Pancreas (tissue), 10 donors: ENCODE measurements around the gene CDH12. TPM values are rescaled to one million over a fixed set of nuclear protein-coding genes. Genes with fewer than 3 reads are reported as not detected.
"Not testable (repeated sequence)": the region's sequence is repeated elsewhere in the genome, so short reads cannot be mapped to it uniquely, and the experiment has no call there.

Experiments used
- ATAC-seq, 4 donors: fragments of 200-7000 bp; cut with Tn5 transposase; one replicate each; pipeline versions ENCODE4 v1.8.0 to v1.9.1; 2020; ENCODE audit warnings: mild to moderate bottlenecking in 4 of 4, moderate library complexity in 4 of 4
- DNase-seq, 6 donors: peaks; one replicate each; pipeline ENCODE4 v3.0.0-alpha.2; 2020
- FAIRE-seq: peaks from 2 replicates; lab custom pipeline; 2012; peaks lifted over from hg19 to GRCh38; lab: Jason Lieb, UNC
- H3K27ac ChIP-seq, 4 donors: fragments of 200-600 bp; sonication (generic); 1 replicate in 3 of 4; 2 replicates in 1 of 4; pipeline versions ENCODE4 v1.5.0 to v1.8.0; 2020
- H3K27me3 ChIP-seq, 4 donors: fragments of 200-600 bp; one replicate each; pipeline ENCODE4 v1.8.0; 2021
- H3K36me3 ChIP-seq, 3 donors: fragments of 200-600 bp; sonication (generic) in 1 of 3; one replicate each; pipeline versions ENCODE4 v1.5.0 to v1.8.0; 2020 to 2021
- H3K4me1 ChIP-seq, 3 donors: fragments of 200-600 bp; one replicate each; pipeline ENCODE4 v1.8.0; 2021
- H3K4me3 ChIP-seq, 4 donors: fragments of 200-600 bp; sonication (generic) in 2 of 4; one replicate each; pipeline versions ENCODE4 v1.5.0 to v1.8.0; 2020 to 2021
- H3K9me3 ChIP-seq, 4 donors: fragments of 200-600 bp; one replicate each; pipeline ENCODE4 v1.8.0; 2021
- CTCF ChIP-seq, 4 donors: fragments of 200-600 bp; sonication (generic) in 3 of 4; IDR thresholded peaks; one replicate each; pipeline versions ENCODE4 v1.5.0 to v1.8.0; 2021; ENCODE audit warnings: antibody characterized with exemption in 4 of 4
- WGBS, 2 donors: extraction: QIAGEN DNeasy Blood & Tissue Kit; methylation state at CpG; one replicate each; pipeline ENCODE4 v1.1.7; 2013; 5-methylcytosine and 5-hydroxymethylcytosine counted together
- intact Hi-C, 3 donors: fragments of 100-400 bp; cut with DNase I; formaldehyde crosslinking; loops; one replicate each; pipeline versions ENCODE4 v1.11.1 to v1.14.2; 2022
- polyA plus RNA-seq, 2 donors: library from polyadenylated mRNA; stranded (reverse); fragments of 200-250 nt; gene quantifications; one replicate each; pipeline ENCODE4 v1.2.3, GENCODE V29; 2013
- total RNA-seq, 6 donors: library from RNA; stranded (reverse); fragmentation: NEBNext Ultra II Directional in 4 of 6; extraction: Animal tissue kit (Norgen Biotek cat#: 25700) in 4 of 6; gene quantifications; one replicate each; pipeline versions ENCODE4 v1.2.1 to v1.2.4, GENCODE V29; 2021 to 2023
- donor health status: healthy with polysubstance abuse.
- donor health status: DM: no; HTN: no; CAD: no; lungs with moderate emphysema.
- donor health status: DM: no; HTN: no; CAD: no.
- donor health status: control.
- donor health status: control.
- donor health status: Bipolar disorder and iron deficiency.
- donor health status: DM: yes; HTN: yes; CAD: no.
- donor health status: DM: no; HTN: no; CAD: no.
- donor health status: DM: no; HTN: no; CAD: no.
- donor health status: DM: yes; HTN: yes; CAD: no.

CDH12 gene
- total and polyA plus RNA-seq, 8 donors = 0.12 to 0.31 (median 0.17) TPM; not detected in 4

- no peak overlapping the region for H3K4me3 ChIP-seq
- H3K4me1 ChIP-seq = no peaks in the 10 kb centered on the region
- WGBS, 2 donors = 62 to 69% methylated on average over 4 of the region's 4 CpGs
- no peaks in the 10 kb centered on the region for H3K27me3 ChIP-seq
- H3K36me3 ChIP-seq = no peaks in the 10 kb centered on the region
- H3K9me3 ChIP-seq = no peaks in the 10 kb centered on the region
- ATAC-seq = no peak
- intact Hi-C loops = no loop called here
- no peak overlapping the region for H3K27ac ChIP-seq
- FAIRE-seq = no peak
- no peak for DNase-seq
- no peak for TF ChIP-seq CTCF (IDR thresholded peaks at IDR 0.05)
These were observed 500.7 kb downstream of the CDH12 start for GRCh38 chr5:22352493-22352892.

- no peaks in the 10 kb centered on the region for H3K4me1 ChIP-seq
- intact Hi-C loops = no loop called here
- no peak overlapping the region for H3K27ac ChIP-seq
- 23 to 51% methylated on average over 2 of the region's 2 CpGs for WGBS, 2 donors
- ATAC-seq = no peak
- FAIRE-seq = no peak
- DNase-seq = no peak
- no peak overlapping the region for H3K4me3 ChIP-seq
- H3K27me3 ChIP-seq = no peaks in the 10 kb centered on the region
- no peaks in the 10 kb centered on the region for H3K9me3 ChIP-seq
- TF ChIP-seq CTCF (IDR thresholded peaks at IDR 0.05) = no peak
- no peaks in the 10 kb centered on the region for H3K36me3 ChIP-seq
These were observed 502.0 kb downstream of the CDH12 start for GRCh38 chr5:22351178-22351577.

GRCh38 chr5:22348027-22348426, 505.1 kb downstream of the CDH12 start:
- no peak for DNase-seq
- Histone ChIP-seq H3K9me3 (no peaks in the 10 kb centered on the region), H3K36me3 (no peaks in the 10 kb centered on the region), H3K27me3 (no peaks in the 10 kb centered on the region), H3K4me1 (no peaks in the 10 kb centered on the region), H3K4me3 (no peak overlapping the region), H3K27ac (no peak overlapping the region)
- FAIRE-seq = no peak
- intact Hi-C loops = no loop called here
- no peak for TF ChIP-seq CTCF (IDR thresholded peaks at IDR 0.05)
- ATAC-seq = no peak
- WGBS, 2 donors = 35 to 49% methylated on average over 6 of the region's 6 CpGs

GRCh38 chr5:22344000-22344399, 509.1 kb downstream of the CDH12 start:
- WGBS, 2 donors = 31 to 33% methylated on average over 2 of the region's 2 CpGs
- no peak for DNase-seq
- no peaks in the 10 kb centered on the region for H3K4me1 ChIP-seq
- no peak overlapping the region for H3K27ac ChIP-seq
- H3K36me3 ChIP-seq = no peaks in the 10 kb centered on the region
- H3K4me3 ChIP-seq = no peak overlapping the region
- no peak for TF ChIP-seq CTCF (IDR thresholded peaks at IDR 0.05)
- FAIRE-seq = no peak
- H3K27me3 ChIP-seq = no peaks in the 10 kb centered on the region
- no peak for ATAC-seq
- intact Hi-C loops = no loop called here
- no peaks in the 10 kb centered on the region for H3K9me3 ChIP-seq

- H3K27me3 ChIP-seq = no peaks in the 10 kb centered on the region
These were observed 511.7 kb downstream of the CDH12 start for GRCh38 chr5:22341406-22341805.

GRCh38 chr5:22332949-22333348, 520.2 kb downstream of the CDH12 start:
- ATAC-seq, H3K9me3 ChIP-seq, H3K27ac ChIP-seq, H3K4me1 ChIP-seq, DNase-seq, intact Hi-C loops, FAIRE-seq, H3K36me3 ChIP-seq, H3K27me3 ChIP-seq, H3K4me3 ChIP-seq: not testable (repeated sequence)
- WGBS, 2 donors = 50 to 62% methylated on average over 3 of the region's 3 CpGs

More at GRCh38 chr5:22341406-22341805, 511.7 kb downstream of the CDH12 start:
- intact Hi-C loops = no loop called here
- ATAC-seq (no peak), FAIRE-seq (no peak), DNase-seq (no peak)
- 53% methylated on average over 2 of the region's 2 CpGs for WGBS, 2 donors
- Histone ChIP-seq H3K27ac (no peak overlapping the region), H3K9me3 (no peaks in the 10 kb centered on the region), H3K4me3 (no peak overlapping the region), H3K36me3 (no peaks in the 10 kb centered on the region), H3K4me1 (no peaks in the 10 kb centered on the region)
- TF ChIP-seq CTCF (IDR thresholded peaks at IDR 0.05) = no peak
